Upper lobe of right lung (tissue), 1 donor: Measurements from ENCODE around the gene SMAD7. TPM values are rescaled to one million over a fixed set of nuclear protein-coding genes. Genes with fewer than 3 reads are reported as not detected.

Source experiments
- ATAC-seq: fragments of 200-7000 bp; cut with Tn5 transposase; one replicate; pipeline ENCODE4 v1.9.1; 2020; ENCODE audit warnings: mild to moderate bottlenecking, moderate library complexity
- DNase-seq: peaks from one replicate; pipeline ENCODE4 v3.0.0-alpha.2; 2020
- H3K27ac ChIP-seq: fragments of 200-600 bp; one replicate; pipeline ENCODE4 v1.8.0; 2022
- H3K27me3 ChIP-seq: fragments of 200-600 bp; one replicate; pipeline ENCODE4 v1.8.0; 2022; ENCODE audit warnings: mild to moderate bottlenecking
- H3K36me3 ChIP-seq: fragments of 200-600 bp; one replicate; pipeline ENCODE4 v1.8.0; 2022
- H3K4me1 ChIP-seq: fragments of 200-600 bp; one replicate; pipeline ENCODE4 v1.8.0; 2022
- H3K4me3 ChIP-seq: fragments of 200-600 bp; one replicate; pipeline ENCODE4 v1.8.0; 2022; ENCODE audit warnings: mild to moderate bottlenecking
- H3K9me3 ChIP-seq: fragments of 200-600 bp; one replicate; pipeline ENCODE4 v1.8.0; 2022
- CTCF ChIP-seq: fragments of 200-600 bp; IDR thresholded peaks from one replicate; pipeline ENCODE4 v1.8.0; 2022; ENCODE audit warnings: antibody characterized with exemption
- intact Hi-C: fragments of 100-400 bp; cut with DNase I; formaldehyde crosslinking; loops from one replicate; pipeline ENCODE4 v1.11.0; 2022
- total RNA-seq: library from RNA; stranded (reverse); fragmentation: NEBNext Ultra II Directional; extraction: Animal tissue kit (Norgen Biotek cat#: 25700); gene quantifications from one replicate; pipeline ENCODE4 v1.2.1, GENCODE V29; 2021
- donor health status: DM: no; HTN: yes; CAD: no; lungs with severe emphysema.

The SMAD7 gene
- total RNA-seq, 1 donor from 2014 or later: 68.9 TPM

- no peaks in the 10 kb centered on the region for H3K27me3 ChIP-seq
- TF ChIP-seq CTCF: no peak
- H3K9me3 ChIP-seq: no peaks in the 10 kb centered on the region
- DNase-seq (peak; percentile 49), ATAC-seq (no peak)
- no peak overlapping the region for H3K27ac ChIP-seq
- no peak overlapping the region for H3K4me3 ChIP-seq
- intact Hi-C loops: no loop called here
- H3K36me3 ChIP-seq: no peaks in the 10 kb centered on the region
- H3K4me1 ChIP-seq: peaks cover 5% of the 10 kb centered on the region
Observed at GRCh38 chr18:48885266-48885923, 65.4 kb downstream of the SMAD7 start.

GRCh38 chr18:48884771-48885170, 66.0 kb downstream of the SMAD7 start:
- intact Hi-C loops: no loop called here
- no peak for TF ChIP-seq CTCF
- Histone ChIP-seq H3K27me3 (no peaks in the 10 kb centered on the region), H3K4me1 (peaks cover 5% of the 10 kb centered on the region), H3K36me3 (no peaks in the 10 kb centered on the region), H3K9me3 (no peaks in the 10 kb centered on the region), H3K27ac (no peak overlapping the region), H3K4me3 (no peak overlapping the region)
- no peak for DNase-seq
- ATAC-seq: no peak

- DNase-seq (peak; percentile 40), ATAC-seq (peak; percentile 45)
- TF ChIP-seq CTCF: no peak
- Histone ChIP-seq H3K4me1 (peaks cover 8% of the 10 kb centered on the region), H3K36me3 (no peaks in the 10 kb centered on the region), H3K4me3 (no peak overlapping the region), H3K9me3 (no peaks in the 10 kb centered on the region), H3K27me3 (no peaks in the 10 kb centered on the region), H3K27ac (no peak overlapping the region)
- intact Hi-C loops: no loop called here
Observed at GRCh38 chr18:48884306-48884705, 66.5 kb downstream of the SMAD7 start.

- H3K27me3 ChIP-seq: no peaks in the 10 kb centered on the region
- H3K27ac ChIP-seq: no peak overlapping the region
- no peaks in the 10 kb centered on the region for H3K9me3 ChIP-seq
- no peak overlapping the region for H3K4me3 ChIP-seq
- TF ChIP-seq CTCF: no peak
- DNase-seq: peak; percentile 3
- H3K36me3 ChIP-seq: no peaks in the 10 kb centered on the region
- intact Hi-C loops: no loop called here
- ATAC-seq: no peak
- peaks cover 3% of the 10 kb centered on the region for H3K4me1 ChIP-seq
Observed at GRCh38 chr18:48882379-48882778, 68.4 kb downstream of the SMAD7 start.

GRCh38 chr18:48880931-48881330, 69.8 kb downstream of the SMAD7 start:
- H3K36me3 ChIP-seq: no peaks in the 10 kb centered on the region
- TF ChIP-seq CTCF: no peak
- no peak overlapping the region for H3K4me3 ChIP-seq
- intact Hi-C loops: no loop called here
- no peak overlapping the region for H3K27ac ChIP-seq
- H3K27me3 ChIP-seq: no peaks in the 10 kb centered on the region
- ATAC-seq: no peak
- H3K4me1 ChIP-seq: peaks cover 3% of the 10 kb centered on the region
- DNase-seq: no peak
- no peaks in the 10 kb centered on the region for H3K9me3 ChIP-seq

GRCh38 chr18:48879008-48879431, 71.7 kb downstream of the SMAD7 start:
- intact Hi-C loops: no loop called here
- Histone ChIP-seq H3K4me1 (peaks cover 3% of the 10 kb centered on the region), H3K36me3 (no peaks in the 10 kb centered on the region), H3K27ac (no peak overlapping the region), H3K9me3 (no peaks in the 10 kb centered on the region), H3K27me3 (no peaks in the 10 kb centered on the region), H3K4me3 (peak overlapping the region; percentile 23)
- DNase-seq (peak; percentile 81), ATAC-seq (peak; percentile 73)
- TF ChIP-seq CTCF: no peak
